Right lobe of liver (tissue), 6 donors: ENCODE measurements around the gene ZNF552. TPM values are rescaled to one million over a fixed set of nuclear protein-coding genes. Genes with fewer than 3 reads are reported as not detected.
A peak's percentile ranks its signal among the peaks of the same experiment; 100 is the strongest.
"Not testable (repeated sequence)": the region's sequence is repeated elsewhere in the genome, so short reads cannot be mapped to it uniquely, and the experiment has no call there.

Experiments used
- ATAC-seq, 4 donors: fragments of 200-7000 bp; cut with Tn5 transposase; one replicate each; pipeline ENCODE4 v1.9.1; 2020; ENCODE audit warnings: mild to moderate bottlenecking in 4 of 4, moderate library complexity in 4 of 4
- DNase-seq, 3 donors: peaks; one replicate each; pipeline ENCODE4 v3.0.0-alpha.2; 2020
- H3K27ac ChIP-seq, 3 donors: fragments of 200-600 bp; one replicate each; pipeline ENCODE4 v1.8.0; 2022
- H3K27me3 ChIP-seq, 2 donors: fragments of 200-600 bp; one replicate each; pipeline ENCODE4 v1.8.0; 2022
- H3K36me3 ChIP-seq, 4 donors: fragments of 200-600 bp; sonication (generic) in 1 of 4; one replicate each; pipeline versions ENCODE4 v1.5.1 to v1.8.0; 2017 to 2022; ENCODE audit warnings: control low read depth in 1 of 4
- H3K4me1 ChIP-seq, 4 donors: fragments of 200-600 bp; sonication (generic) in 1 of 4; one replicate each; pipeline versions ENCODE4 v1.5.1 to v1.8.0; 2017 to 2022; ENCODE audit warnings: control low read depth in 1 of 4
- H3K4me3 ChIP-seq, 3 donors: fragments of 200-600 bp; one replicate each; pipeline ENCODE4 v1.8.0; 2022
- H3K9me3 ChIP-seq, 4 donors: fragments of 200-600 bp; sonication (generic) in 1 of 4; one replicate each; pipeline versions ENCODE4 v1.5.1 to v1.8.0; 2017 to 2022; ENCODE audit warnings: control low read depth in 1 of 4
- CTCF ChIP-seq, 4 donors: fragments of 200-600 bp in 3 of 4; fragments of 450-650 bp in 1 of 4; IDR thresholded peaks; one replicate each; pipeline versions ENCODE4 v1.5.1 to v1.8.0; 2016 to 2022; ENCODE audit warnings: antibody characterized with exemption in 4 of 4, mild to moderate bottlenecking in 2 of 4
- POLR2A ChIP-seq: fragments of 450-650 bp; IDR thresholded peaks from one replicate; pipeline ENCODE4 v1.6.1; 2017; ENCODE audit warnings: antibody characterized with exemption, mild to moderate bottlenecking
- WGBS: methylation state at CpG from one replicate; pipeline ENCODE4 v1.1.6; 2018; ENCODE audit warnings: low coverage, low lambda C conversion rate; ENCODE audit not compliant: insufficient coverage; ENCODE audit errors: missing lambda C conversion rate; 5-methylcytosine and 5-hydroxymethylcytosine counted together
- intact Hi-C, 2 donors: fragments of 100-400 bp; cut with DNase I; formaldehyde crosslinking; loops; one replicate each; pipeline versions ENCODE4 v1.11.2 to v1.14.1; 2022
- total RNA-seq, 6 experiments: library from RNA; depleted of rRNA in 2 of 6; stranded (reverse); fragments of >200 nt in 2 of 6; fragmentation: NEBNext Ultra II Directional in 3 of 6; extraction: Animal tissue kit (Norgen Biotek cat#: 25700) in 3 of 6; gene quantifications; one replicate each; pipeline versions ENCODE4 v1.1.0 to v1.2.4, GENCODE V29; 2016 to 2023
- donor health status: DM: no; HTN: yes; CAD: no.
- donor health status: DM: no; HTN: no; CAD: no.
- donor health status: DM: no; HTN: no; CAD: no.
- donor health status: DM: no; HTN: yes; CAD: no.
- donor health status: DM: no; HTN: yes; CAD: no.

ZNF552 gene
- total RNA-seq, 6 experiments from 2014 or later = 2.6 to 9.0 (median 4.9) TPM

DNA sequence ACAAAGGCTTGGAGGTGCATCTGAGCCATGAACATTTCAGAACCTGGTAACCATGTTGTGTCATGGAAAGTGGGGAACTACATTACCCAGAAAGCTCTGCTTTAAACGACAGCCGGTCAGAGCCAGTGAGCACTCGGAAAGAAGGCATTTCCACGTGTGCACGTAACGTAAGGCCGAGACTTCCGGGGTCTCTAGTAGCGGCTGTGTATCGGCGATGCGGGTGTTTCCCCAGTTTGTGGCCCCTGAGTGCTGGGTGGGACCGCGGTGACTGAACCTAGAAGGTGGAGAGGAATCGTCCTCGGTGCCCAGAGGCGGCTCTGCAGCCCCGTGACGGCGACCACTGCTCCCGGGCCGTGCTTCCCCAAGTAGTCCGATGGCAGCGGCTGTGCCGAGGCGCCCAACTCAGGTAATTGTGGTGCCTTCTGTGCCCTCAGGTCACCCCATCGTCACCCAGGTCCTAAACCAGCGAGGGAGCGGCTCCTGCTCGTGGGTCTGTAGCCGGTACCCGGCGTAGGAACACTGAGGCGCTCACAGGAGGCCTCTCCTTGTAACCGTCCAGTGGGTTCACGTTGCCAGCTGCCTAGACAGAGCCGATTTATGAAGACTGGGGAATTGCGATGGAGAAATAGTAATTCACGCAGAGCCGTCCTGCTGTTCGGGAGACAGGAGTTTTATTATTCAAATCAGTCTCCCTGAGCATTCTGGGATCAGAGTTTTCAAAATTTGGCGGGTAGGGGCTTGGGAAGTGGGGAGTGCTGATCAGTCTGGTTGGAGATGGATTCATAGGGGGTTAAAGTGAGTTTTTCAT, 35.2 kb upstream of the ZNF552 start, which contains the start of gene ZNF587:
TSS of gene ZNF587 (plus strand) at position 194 of the 808 bp plus-strand sequence. CDS start at position 374, 180 bp downstream.
- H3K27me3 ChIP-seq, H3K36me3 ChIP-seq, H3K9me3 ChIP-seq, intact Hi-C loops: not testable (repeated sequence)
- DNase-seq = peak; percentile 69 to 82 (median 78)
- Histone ChIP-seq H3K4me1 (peaks cover 0 to 30% (median 0%) of the 10 kb centered on the region in 4 donors), H3K4me3 (peak within 1 kb of the TSS; percentile 73 to 87 (median 83)), H3K27ac (peak within 1 kb of the TSS; percentile 53 to 65 (median 60))
- TF ChIP-seq POLR2A = peak; percentile 25
- WGBS = 0% methylated on average over 8 of the region's 42 CpGs
- peak; percentile 92 to 98 (median 95) for ATAC-seq

GRCh38 chr19:57849162-57849665, 34.5 kb upstream of the ZNF552 start:
- H3K9me3 ChIP-seq, intact Hi-C loops, H3K27me3 ChIP-seq, DNase-seq, H3K27ac ChIP-seq, H3K36me3 ChIP-seq: not testable (repeated sequence)
- Histone ChIP-seq H3K4me3 (peak overlapping the region in 2 of 3 donors; percentile 73 to 83), H3K4me1 (peaks cover 0 to 30% (median 0%) of the 10 kb centered on the region in 4 donors)
- ATAC-seq = peak in 2 of 4 donors; percentile 9 to 44
- WGBS = no CpG with 5 or more reads among the region's 2 CpGs

GRCh38 chr19:57847164-57847563, 32.5 kb upstream of the ZNF552 start:
- DNase-seq, intact Hi-C loops, H3K36me3 ChIP-seq, H3K4me3 ChIP-seq, H3K27me3 ChIP-seq, H3K9me3 ChIP-seq: not testable (repeated sequence)
- Histone ChIP-seq H3K4me1 (peaks cover 0 to 23% (median 0%) of the 10 kb centered on the region in 4 donors), H3K27ac (peak overlapping the region in 1 of 3 donors; percentile 47)
- peak in 3 of 4 donors; percentile 28 to 55 (median 33) for ATAC-seq
- 36% methylated on average over 3 of the region's 3 CpGs for WGBS

DNA sequence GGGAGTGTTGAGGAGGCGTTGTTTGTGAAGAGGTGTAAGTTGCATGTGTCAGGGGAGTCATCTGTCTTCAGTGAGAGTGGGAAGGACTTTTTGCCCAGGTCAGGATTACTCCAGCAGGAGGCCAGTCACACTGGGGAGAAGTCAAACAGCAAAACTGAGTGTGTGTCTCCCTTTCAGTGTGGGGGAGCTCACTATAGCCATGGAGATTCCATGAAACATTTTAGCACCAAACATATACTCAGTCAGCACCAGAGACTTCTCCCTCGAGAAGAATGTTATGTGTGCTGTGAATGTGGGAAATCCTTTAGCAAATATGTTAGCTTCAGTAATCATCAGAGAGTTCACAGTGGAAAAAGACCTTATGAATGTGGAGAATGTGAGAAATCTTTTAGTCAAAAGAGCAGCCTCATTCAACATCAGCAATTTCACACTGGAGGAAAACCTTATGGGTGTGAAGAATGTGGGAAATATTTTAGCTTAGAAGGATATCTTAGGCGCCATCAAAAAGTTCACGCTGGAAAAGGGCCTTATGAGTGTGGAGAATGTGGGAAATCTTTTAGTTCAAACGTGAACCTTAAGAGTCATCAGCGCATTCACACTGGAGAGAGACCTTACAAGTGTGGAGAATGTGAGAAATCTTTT, 26.5 kb upstream of the ZNF552 start:
- Histone ChIP-seq H3K4me3 (no peak overlapping the region), H3K27ac (no peak overlapping the region), H3K4me1 (no peaks in the 10 kb centered on the region), H3K27me3 (no peaks in the 10 kb centered on the region), H3K36me3 (peaks cover 0 to 26% (median 9%) of the 10 kb centered on the region in 4 donors), H3K9me3 (no peaks in the 10 kb centered on the region)
- 83% methylated on average over 5 of the region's 6 CpGs for WGBS
- ATAC-seq (no peak), DNase-seq (no peak)
- intact Hi-C loops = no loop called here
- TF ChIP-seq CTCF (IDR thresholded peaks at IDR 0.05) = no peak
- TF ChIP-seq POLR2A = no peak

- H3K4me3 ChIP-seq, ATAC-seq, intact Hi-C loops: not testable (repeated sequence)
Measured at GRCh38 chr19:57838622-57839191, 24.0 kb upstream of the ZNF552 start.

GRCh38 chr19:57836991-57837390, 22.3 kb upstream of the ZNF552 start:
- 79% methylated on average over 5 of the region's 5 CpGs for WGBS
- peaks cover 0 to 19% (median 7%) of the 10 kb centered on the region in 4 donors for H3K36me3 ChIP-seq
- H3K4me3 ChIP-seq, H3K9me3 ChIP-seq, H3K4me1 ChIP-seq, H3K27me3 ChIP-seq, H3K27ac ChIP-seq, DNase-seq, intact Hi-C loops, ATAC-seq: not testable (repeated sequence)

More at GRCh38 chr19:57838622-57839191, 24.0 kb upstream of the ZNF552 start:
- H3K4me1 ChIP-seq, H3K27ac ChIP-seq, DNase-seq, H3K9me3 ChIP-seq, H3K27me3 ChIP-seq: not testable (repeated sequence)
- H3K36me3 ChIP-seq = peaks cover 0 to 26% (median 7%) of the 10 kb centered on the region in 4 donors
- WGBS = 90% methylated on average over 2 of the region's 5 CpGs
